GM12878 (cell line): ENCODE data around the gene ARHGEF7. TPM values are rescaled to one million over a fixed set of nuclear protein-coding genes. Genes with fewer than 3 reads are reported as not detected.

Source experiments
- E2F8 ChIP-seq: fragments of 450-650 bp; IDR thresholded peaks from 2 replicates; pipeline ENCODE4 v1.6.1; 2018; ENCODE audit warnings: mild to moderate bottlenecking, low read depth, moderate library complexity; ENCODE audit not compliant: partially characterized antibody
- RBBP5 ChIP-seq: fragments of 200-600 bp; sonication (generic); conservative IDR thresholded peaks from 2 replicates; pipeline ENCODE4 v1.6.1; 2016
- TARDBP ChIP-seq: IDR thresholded peaks from 2 replicates; pipeline ENCODE4 v1.6.1; 2016; ENCODE audit warnings: borderline replicate concordance
- polyA plus RNA-seq, 11 experiments: library from polyadenylated mRNA; depleted of rRNA in 4 of 11; unstranded in 6 of 11; stranded (reverse) in 5 of 11; fragments of >200 nt; fragmentation: Nextera tagmentation in 4 of 11; fragmentation: Illumina TruSeq in 1 of 11; extraction: Ambion mirVana in 4 of 11; extraction: Trizol in 1 of 11; gene quantifications; 1 replicate in 1 of 11; 2 replicates in 10 of 11; pipeline versions ENCODE4 v1.2.1 to v1.2.3, GENCODE V29; 2011 to 2016; ENCODE audit warnings: inconsistent platforms in 2 of 11, missing spikeins in 2 of 11, low read depth in 1 of 11
- total RNA-seq, 4 experiments: library from RNA; depleted of rRNA in 3 of 4; stranded (reverse); fragments of >200 nt in 3 of 4; fragmentation: Illumina TruSeq in 1 of 4; extraction: Trizol in 1 of 4; gene quantifications; 2 replicates each; pipeline versions ENCODE4 v1.2.1 to v1.2.3, GENCODE V29; 2013 to 2021
- TF ChIP-seq, protein P1 (sequence below): fragments of 150-350 bp; IDR thresholded peaks from 2 replicates; pipeline ENCODE4 v1.6.1; 2016; ENCODE audit warnings: low read depth, low read length
- TF ChIP-seq, protein P2 (sequence below): IDR thresholded peaks from 2 replicates; pipeline ENCODE4 v1.6.1; 2012; ENCODE audit warnings: low read depth, low read length, improper control_type of control experiment

Gene ARHGEF7
- total and polyA plus RNA-seq, 10 of the 15 experiments (the other 5 are each of a cell fraction or from before 2014, with no cell fraction given): 4.7 to 65.5 (median 36.6) TPM

DNA sequence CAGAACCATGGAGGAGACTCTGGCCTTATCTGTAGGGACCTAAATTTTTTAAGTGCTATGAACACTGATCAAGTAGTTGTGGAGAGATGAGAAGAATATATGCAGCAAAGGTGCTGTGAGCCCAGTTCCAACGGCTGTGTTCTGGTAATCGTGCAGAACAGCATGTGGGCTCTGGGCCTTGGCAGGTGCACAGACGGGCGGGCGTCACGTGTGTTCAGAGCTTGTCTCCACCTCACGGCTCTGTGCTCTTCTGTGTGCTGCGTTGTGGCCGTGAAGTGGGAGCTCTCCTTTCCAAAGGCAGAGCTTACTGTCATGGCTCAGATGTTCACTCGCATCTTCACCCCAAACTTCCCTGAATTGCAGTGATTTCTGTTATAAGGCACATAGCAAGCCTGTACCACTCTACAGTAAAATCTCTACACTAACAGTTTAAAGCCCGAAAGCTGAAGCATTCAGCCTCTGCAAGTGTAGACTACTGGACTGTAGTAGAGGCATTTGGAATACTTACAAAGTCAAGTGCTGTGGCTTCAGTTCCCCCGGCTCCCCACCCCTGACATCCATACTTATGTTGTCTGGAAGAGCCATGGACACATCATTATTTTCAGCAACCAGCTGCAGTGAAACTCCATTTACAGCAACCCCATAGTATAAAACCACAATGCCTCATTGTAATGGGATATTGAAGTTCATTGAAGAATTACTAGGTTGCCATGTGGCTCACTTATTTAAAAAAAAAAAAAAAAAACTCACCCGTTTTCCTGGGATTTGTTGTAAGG lies 177.8 kb downstream of the ARHGEF7 start (continued):
- TF ChIP-seq E2F8: no peak
- TF ChIP-seq RBBP5: no peak
- TF ChIP-seq, protein P1, sequence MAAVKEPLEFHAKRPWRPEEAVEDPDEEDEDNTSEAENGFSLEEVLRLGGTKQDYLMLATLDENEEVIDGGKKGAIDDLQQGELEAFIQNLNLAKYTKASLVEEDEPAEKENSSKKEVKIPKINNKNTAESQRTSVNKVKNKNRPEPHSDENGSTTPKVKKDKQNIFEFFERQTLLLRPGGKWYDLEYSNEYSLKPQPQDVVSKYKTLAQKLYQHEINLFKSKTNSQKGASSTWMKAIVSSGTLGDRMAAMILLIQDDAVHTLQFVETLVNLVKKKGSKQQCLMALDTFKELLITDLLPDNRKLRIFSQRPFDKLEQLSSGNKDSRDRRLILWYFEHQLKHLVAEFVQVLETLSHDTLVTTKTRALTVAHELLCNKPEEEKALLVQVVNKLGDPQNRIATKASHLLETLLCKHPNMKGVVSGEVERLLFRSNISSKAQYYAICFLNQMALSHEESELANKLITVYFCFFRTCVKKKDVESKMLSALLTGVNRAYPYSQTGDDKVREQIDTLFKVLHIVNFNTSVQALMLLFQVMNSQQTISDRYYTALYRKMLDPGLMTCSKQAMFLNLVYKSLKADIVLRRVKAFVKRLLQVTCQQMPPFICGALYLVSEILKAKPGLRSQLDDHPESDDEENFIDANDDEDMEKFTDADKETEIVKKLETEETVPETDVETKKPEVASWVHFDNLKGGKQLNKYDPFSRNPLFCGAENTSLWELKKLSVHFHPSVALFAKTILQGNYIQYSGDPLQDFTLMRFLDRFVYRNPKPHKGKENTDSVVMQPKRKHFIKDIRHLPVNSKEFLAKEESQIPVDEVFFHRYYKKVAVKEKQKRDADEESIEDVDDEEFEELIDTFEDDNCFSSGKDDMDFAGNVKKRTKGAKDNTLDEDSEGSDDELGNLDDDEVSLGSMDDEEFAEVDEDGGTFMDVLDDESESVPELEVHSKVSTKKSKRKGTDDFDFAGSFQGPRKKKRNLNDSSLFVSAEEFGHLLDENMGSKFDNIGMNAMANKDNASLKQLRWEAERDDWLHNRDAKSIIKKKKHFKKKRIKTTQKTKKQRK: no peak
- no peak for TF ChIP-seq TARDBP
- TF ChIP-seq, protein P2, sequence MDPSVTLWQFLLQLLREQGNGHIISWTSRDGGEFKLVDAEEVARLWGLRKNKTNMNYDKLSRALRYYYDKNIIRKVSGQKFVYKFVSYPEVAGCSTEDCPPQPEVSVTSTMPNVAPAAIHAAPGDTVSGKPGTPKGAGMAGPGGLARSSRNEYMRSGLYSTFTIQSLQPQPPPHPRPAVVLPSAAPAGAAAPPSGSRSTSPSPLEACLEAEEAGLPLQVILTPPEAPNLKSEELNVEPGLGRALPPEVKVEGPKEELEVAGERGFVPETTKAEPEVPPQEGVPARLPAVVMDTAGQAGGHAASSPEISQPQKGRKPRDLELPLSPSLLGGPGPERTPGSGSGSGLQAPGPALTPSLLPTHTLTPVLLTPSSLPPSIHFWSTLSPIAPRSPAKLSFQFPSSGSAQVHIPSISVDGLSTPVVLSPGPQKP: no peak
